ENCODE results near the gene ABCA8.

ABCA8 gene

DNA sequence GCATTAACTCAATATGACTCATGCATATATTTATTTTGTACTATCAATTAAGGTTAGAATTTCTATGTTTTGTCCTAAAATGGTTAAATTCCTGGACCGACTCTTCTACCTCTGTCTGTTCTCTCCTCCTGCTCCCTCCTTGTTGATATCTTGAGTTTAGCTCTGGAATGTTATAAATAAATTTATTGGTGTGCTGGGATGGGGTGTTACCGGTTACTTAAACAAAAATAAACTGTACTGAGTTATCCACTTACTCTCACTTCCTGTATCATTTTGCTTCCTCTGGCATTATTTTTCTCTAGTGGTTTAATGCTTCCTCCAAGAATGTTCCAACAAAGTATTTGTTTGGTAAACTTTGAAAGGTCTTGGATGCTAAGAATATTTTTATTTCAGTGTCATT is 120.1 kb downstream of the ABCA8 start:
- Histone ChIP-seq H3K36me3 (replicated peaks) (no peaks in the 10 kb centered on the region), H3K27me3 (replicated peaks) (no peaks in the 10 kb centered on the region), H3K4me3 (ENCODE audit: low read depth, low read length) (no peak overlapping the region), H3K27ac (no peak overlapping the region)
- TF ChIP-seq, protein P1, sequence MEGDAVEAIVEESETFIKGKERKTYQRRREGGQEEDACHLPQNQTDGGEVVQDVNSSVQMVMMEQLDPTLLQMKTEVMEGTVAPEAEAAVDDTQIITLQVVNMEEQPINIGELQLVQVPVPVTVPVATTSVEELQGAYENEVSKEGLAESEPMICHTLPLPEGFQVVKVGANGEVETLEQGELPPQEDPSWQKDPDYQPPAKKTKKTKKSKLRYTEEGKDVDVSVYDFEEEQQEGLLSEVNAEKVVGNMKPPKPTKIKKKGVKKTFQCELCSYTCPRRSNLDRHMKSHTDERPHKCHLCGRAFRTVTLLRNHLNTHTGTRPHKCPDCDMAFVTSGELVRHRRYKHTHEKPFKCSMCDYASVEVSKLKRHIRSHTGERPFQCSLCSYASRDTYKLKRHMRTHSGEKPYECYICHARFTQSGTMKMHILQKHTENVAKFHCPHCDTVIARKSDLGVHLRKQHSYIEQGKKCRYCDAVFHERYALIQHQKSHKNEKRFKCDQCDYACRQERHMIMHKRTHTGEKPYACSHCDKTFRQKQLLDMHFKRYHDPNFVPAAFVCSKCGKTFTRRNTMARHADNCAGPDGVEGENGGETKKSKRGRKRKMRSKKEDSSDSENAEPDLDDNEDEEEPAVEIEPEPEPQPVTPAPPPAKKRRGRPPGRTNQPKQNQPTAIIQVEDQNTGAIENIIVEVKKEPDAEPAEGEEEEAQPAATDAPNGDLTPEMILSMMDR (IDR thresholded peaks at IDR 0.05; ENCODE audit: low read depth, low read length, missing control alignments): no peak
- in situ Hi-C loops (cut with HindIII; ENCODE audit: low pct_ligation_motif_present, low sequenced_read_pairs): no loop called here
- DNase-seq: no peak

DNA sequence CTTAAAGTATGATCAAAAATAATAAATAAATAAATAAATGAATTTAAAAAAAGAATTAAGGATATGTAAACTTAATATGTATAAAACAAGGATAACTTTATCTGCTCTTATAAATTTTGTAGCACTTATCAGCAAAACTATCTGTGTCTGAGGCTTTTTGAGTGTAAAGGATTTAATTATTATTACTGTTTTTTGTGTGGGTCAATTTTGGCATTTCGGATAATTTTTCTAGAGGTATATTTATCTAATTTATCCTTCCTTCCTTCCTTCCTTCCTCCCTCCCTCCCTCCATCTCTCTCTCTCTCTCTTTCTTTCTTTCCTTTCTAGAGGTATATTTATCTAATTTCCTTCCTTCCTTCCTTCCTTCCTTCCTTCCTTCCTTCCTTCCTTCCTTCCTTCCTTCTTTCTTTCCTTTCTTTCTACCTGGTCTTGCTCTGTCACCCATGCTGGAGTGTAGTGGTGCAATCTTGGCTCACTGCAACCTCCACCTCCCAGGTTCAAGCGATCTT is 120.8 kb downstream of the ABCA8 start:
- TF ChIP-seq, protein P1 (IDR thresholded peaks at IDR 0.05; ENCODE audit: low read depth, low read length, missing control alignments): no peak
- Histone ChIP-seq H3K27me3 (replicated peaks) (no peaks in the 10 kb centered on the region), H3K27ac (no peak overlapping the region), H3K4me3 (ENCODE audit: low read depth, low read length) (no peak overlapping the region), H3K36me3 (replicated peaks) (no peaks in the 10 kb centered on the region)
- no peak for DNase-seq
- in situ Hi-C loops (cut with HindIII; ENCODE audit: low pct_ligation_motif_present, low sequenced_read_pairs): no loop called here

DNA sequence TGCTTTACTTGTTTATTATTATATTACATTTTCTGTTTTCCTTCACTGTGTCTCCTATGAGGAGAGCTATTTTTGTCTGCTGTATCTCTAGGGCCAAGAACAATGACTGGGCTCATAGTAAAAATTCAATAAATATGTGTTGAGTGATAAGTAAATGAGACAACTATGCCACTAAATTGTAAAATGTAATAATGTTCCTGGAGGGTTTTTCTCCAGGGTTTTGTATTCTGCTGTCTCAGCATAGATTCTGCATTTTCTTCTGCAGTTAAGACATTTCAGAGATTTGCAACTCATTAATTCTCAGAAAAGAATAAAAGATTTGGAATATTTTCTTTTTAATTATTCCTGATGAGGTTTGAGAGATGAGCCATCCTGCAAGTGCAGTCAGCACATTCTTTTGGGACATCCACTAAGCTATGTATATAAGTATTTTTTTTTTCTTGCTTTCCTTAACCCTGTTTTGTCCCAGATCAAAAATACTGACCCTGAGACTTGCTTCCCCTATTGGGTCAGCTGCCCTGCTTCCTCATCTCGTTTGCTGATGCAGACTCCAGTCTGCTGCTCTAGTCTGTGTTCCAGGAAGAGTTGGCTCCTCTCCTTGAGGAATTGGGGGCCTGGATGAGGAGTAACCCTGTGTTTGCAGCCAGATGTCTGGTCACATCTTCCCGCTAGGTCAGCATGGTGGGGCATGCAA is 122.9 kb downstream of the ABCA8 start:
- H3K27ac ChIP-seq: no peak overlapping the region
- no peak overlapping the region for H3K4me3 ChIP-seq (ENCODE audit: low read depth, low read length)
- no peaks in the 10 kb centered on the region for H3K27me3 ChIP-seq (replicated peaks)
- DNase-seq: no peak
- TF ChIP-seq, protein P1 (IDR thresholded peaks at IDR 0.05; ENCODE audit: low read depth, low read length, missing control alignments): no peak
- in situ Hi-C loops (cut with HindIII; ENCODE audit: low pct_ligation_motif_present, low sequenced_read_pairs): no loop called here
- H3K36me3 ChIP-seq (replicated peaks): no peaks in the 10 kb centered on the region

DNA sequence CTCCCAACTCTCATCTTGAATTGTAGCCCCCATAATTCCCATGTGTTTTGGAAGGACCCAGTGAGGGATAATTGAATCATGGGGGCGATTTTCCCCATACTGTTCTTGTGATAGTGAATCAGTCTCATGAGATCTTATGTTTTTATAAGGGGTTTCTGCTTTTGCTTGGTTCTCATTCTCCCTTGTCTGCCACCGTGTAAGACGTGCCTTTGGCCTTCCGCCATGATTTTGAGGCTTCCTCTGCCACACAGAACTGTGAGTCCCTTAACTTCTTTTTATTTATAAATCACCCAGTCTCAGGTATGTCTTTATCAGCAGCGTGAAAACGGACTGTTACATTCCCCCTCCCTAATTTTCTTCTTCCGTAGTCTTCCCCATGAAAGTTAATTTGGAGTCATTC is 124.0 kb downstream of the ABCA8 start:
- TF ChIP-seq, protein P1 (IDR thresholded peaks at IDR 0.05; ENCODE audit: low read depth, low read length, missing control alignments): no peak
- no peaks in the 10 kb centered on the region for H3K27me3 ChIP-seq (replicated peaks)
- H3K4me3 ChIP-seq (ENCODE audit: low read depth, low read length): no peak overlapping the region
- H3K36me3 ChIP-seq (replicated peaks): no peaks in the 10 kb centered on the region
- no peak for DNase-seq
- H3K27ac ChIP-seq: no peak overlapping the region
- in situ Hi-C loops (cut with HindIII; ENCODE audit: low pct_ligation_motif_present, low sequenced_read_pairs): no loop called here

- Histone ChIP-seq H3K4me3 (ENCODE audit: low read depth, low read length) (no peak overlapping the region), H3K27me3 (replicated peaks) (no peaks in the 10 kb centered on the region), H3K36me3 (replicated peaks) (no peaks in the 10 kb centered on the region), H3K27ac (no peak overlapping the region)
- no peak for DNase-seq
- in situ Hi-C loops (cut with HindIII; ENCODE audit: low pct_ligation_motif_present, low sequenced_read_pairs): no loop called here
- TF ChIP-seq, protein P1 (IDR thresholded peaks at IDR 0.05; ENCODE audit: low read depth, low read length, missing control alignments): no peak
Observed at GRCh38 chr17:68830313-68830712, 124.9 kb downstream of the ABCA8 start.

DNA sequence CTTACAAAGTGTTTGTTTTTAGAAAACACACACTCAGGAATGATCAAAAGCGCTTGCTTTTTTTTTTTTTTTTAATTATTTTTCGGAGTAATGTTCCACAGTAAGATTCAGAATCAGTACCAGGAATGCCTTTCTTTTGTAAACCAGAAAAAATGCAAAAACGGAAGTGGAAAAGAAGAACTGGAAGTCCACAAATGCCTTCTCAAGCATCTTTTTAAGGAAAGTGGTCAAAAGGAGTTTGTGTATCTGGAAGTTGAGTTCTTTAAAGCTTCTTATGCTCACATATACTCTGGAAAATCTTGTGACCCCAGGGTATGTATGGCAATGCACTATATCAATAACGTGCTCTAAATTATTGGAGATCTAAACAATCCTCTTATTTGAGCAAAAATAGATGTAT is 126.0 kb downstream of the ABCA8 start:
- no peak for DNase-seq
- Histone ChIP-seq H3K27me3 (replicated peaks) (no peaks in the 10 kb centered on the region), H3K36me3 (replicated peaks) (no peaks in the 10 kb centered on the region), H3K4me3 (ENCODE audit: low read depth, low read length) (no peak overlapping the region), H3K27ac (no peak overlapping the region)
- in situ Hi-C loops (cut with HindIII; ENCODE audit: low pct_ligation_motif_present, low sequenced_read_pairs): no loop called here
- TF ChIP-seq, protein P1 (IDR thresholded peaks at IDR 0.05; ENCODE audit: low read depth, low read length, missing control alignments): no peak
